NCI-H146 (cell line): Measurements from ENCODE around the gene HDHD2.
"Not testable (repeated sequence)": the region's sequence is repeated elsewhere in the genome, so short reads cannot be mapped to it uniquely, and the experiment has no call there.

Experiments
- DNase-seq: peaks from one replicate; lab custom pipeline; 2025; lab: John Stamatoyannopoulos, UW

HDHD2 gene, protein sequence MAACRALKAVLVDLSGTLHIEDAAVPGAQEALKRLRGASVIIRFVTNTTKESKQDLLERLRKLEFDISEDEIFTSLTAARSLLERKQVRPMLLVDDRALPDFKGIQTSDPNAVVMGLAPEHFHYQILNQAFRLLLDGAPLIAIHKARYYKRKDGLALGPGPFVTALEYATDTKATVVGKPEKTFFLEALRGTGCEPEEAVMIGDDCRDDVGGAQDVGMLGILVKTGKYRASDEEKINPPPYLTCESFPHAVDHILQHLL

GRCh38 chr18:47150029-47150823, at the start of gene HDHD2:
HDHD2 (minus strand) TSS chr18:47150500; CDS start chr18:47136439, 14,061 bp downstream.
- DNase-seq = peak; percentile 92

- not testable (repeated sequence) for DNase-seq
Measured at GRCh38 chr18:47195961-47196360, 45.7 kb upstream of the HDHD2 start.

DNA sequence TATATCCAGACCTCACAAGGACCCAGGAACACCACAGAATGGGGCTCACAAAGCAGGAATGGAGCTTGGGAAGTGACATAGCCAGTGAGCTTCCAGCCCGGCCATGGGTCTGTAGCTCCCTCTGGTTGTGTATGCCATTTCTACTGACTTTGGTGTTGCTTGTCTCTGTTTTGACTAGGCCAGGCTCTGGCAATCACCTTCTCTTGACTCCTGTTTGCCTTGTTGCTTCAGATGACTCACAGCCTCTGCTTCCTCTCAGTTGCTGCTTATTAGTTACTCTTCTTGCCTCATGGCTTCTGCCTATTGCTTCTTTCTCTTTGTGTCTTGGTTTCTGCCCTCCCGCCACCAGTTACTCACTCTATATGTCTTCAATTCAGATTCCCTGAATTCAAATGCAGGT, 41.7 kb upstream of the HDHD2 start:
- DNase-seq = no peak

DNA sequence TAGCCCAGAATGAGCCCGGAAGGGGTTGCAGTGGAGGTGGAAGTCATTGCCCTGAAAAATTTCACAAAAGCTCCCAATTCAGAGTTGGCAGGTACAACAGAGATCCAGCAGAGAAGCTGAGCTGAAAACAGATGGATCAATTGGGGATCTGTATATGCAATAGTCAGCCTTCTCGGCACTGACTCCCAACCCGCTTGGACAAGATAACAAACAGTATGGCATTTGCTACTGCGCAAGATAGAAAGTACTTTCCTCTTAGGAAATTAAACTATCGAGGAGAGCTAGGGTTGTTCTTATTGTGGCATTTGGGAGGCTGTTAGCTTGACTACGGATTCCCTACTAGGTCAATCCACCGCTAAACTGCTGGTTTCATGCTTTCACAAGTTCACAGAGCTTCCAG, 37.4 kb upstream of the HDHD2 start:
- no peak for DNase-seq

DNA sequence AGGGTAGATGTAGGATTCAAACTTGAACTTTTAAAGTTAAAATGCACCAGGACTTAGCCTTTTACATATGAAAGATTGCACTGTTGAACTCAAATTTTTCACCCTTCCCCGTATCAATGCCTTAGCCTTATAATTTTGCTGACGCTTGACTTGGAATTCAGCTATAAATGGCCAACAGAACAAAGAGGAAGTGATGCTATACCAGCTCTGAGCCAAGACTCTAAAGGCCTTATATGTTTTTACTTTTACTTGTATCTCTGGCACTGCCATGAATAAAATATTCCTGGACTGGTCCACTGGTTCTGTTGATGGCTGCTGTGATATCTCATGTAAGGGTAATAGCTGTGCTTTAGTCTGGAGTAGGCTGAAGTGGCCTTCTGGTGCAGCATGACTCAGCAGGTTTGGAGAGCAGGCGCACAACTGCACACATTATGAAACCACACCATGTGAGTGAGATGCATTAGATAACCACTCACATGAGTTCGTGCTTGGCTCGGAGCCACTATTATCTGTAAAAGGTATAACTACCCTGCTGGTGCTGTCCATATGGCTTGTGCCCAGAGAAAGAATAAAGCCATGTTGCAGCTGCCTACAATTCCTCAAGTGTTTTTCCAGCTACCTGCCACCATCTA, 34.2 kb upstream of the HDHD2 start:
- DNase-seq = no peak

- not testable (repeated sequence) for DNase-seq
Measured at GRCh38 chr18:47182156-47182555, 31.9 kb upstream of the HDHD2 start.

GRCh38 chr18:47180765-47181164, 30.5 kb upstream of the HDHD2 start:
- DNase-seq = no peak

DNA sequence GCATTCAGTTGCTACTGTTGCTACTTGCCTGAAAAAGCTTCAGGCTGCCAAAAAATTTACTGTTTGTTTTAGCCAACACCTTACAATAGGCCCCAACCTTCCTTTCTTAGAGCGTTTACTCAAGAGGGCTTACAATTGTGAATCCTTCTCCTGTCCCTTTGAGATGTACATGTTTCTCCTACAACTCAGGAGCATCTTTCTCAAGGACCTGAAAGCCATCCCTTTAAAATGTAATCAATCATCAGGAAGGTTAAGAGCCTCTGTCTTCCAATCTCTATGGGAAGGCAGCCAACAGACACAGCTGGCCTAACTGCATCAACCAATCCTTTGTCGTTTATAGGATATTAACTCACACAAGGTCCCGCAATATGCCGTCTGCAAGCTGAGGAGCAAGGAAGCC, 29.2 kb upstream of the HDHD2 start:
- peak; percentile 8 for DNase-seq

- DNase-seq = peak; percentile 97
Measured at GRCh38 chr18:47175898-47176575, 25.7 kb upstream of the HDHD2 start, which contains the start of gene IER3IP1. IER3IP1 (minus strand) TSS chr18:47176364; CDS start chr18:47176277, 87 bp downstream.

DNA sequence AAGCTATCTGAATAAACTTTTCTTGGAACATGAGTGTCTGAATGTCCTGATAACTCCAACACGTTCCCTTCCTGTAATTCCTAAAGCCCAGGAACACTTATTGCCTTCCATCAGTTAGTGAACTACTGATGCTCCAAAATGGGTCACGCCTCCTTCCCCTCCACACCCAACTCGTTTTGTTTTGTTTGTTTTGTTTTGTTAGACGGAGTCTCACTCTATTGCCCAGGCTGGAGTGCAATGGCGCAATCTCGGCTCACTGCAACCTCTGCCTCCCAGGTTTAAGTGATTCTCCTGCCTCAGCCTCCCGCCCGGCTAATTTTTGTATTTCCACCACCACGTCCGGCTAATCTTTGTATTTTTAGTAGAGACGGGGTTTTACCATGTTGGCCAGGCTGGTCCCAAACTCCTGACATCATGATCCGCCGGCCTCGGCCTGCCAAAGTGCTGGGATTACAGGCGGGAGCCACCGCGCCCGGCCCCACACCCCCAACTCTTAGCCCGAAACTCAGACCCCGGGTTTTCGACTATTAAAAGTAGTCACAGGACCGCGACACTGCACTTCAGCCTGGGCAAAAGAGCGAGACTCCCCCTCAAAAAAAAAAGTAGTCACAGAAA, 25.1 kb upstream of the HDHD2 start:
- DNase-seq = no peak

DNA sequence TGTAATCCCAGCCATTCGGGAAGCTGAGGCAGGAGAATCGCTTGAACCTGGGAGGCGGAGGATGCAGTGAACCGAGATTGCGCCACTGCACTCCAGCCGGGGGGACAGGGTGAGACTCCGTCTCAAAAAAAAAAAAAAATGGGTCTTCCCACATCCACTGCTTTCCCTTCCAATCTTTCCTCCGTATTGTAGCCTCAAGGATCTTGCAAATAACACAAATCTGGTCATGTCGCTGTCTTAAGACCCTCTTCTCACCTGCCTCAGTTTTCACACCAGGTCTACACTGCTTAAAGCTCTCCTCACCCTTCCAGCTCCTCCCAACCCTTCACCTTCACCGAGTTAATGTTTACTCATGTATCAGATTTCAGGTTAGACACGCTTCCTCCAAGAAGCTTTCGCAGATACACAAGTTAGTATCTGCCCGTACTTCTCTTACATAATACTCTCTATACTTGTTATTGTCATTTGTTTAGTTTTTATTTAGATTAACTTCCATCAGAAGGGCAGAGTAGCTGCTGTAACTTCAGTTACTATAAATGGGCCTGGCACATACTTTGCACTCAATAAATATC, 24.3 kb upstream of the HDHD2 start:
- no peak for DNase-seq

- no peak for DNase-seq
Measured at GRCh38 chr18:47172476-47172875, 22.2 kb upstream of the HDHD2 start.

GRCh38 chr18:47168913-47169312, 18.6 kb upstream of the HDHD2 start:
- DNase-seq = no peak

DNA sequence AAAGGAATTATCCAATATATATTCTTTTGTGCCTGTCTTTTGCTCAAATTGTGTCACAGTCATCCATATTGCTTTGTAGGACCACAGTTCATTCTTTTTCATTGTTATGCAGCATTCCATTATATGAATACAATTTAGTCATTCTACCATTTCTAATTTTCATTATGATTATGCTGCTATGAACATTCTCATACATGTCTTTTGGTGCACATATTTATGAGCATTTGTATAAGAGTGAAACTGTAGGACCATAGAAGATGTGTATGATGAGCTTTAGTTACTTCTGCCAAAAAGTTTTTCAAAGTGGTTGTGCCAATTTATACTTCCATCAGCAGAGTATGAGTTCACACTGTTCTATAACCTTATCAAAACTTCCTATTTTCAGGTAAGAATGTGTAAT, 18.2 kb upstream of the HDHD2 start:
- no peak for DNase-seq

DNA sequence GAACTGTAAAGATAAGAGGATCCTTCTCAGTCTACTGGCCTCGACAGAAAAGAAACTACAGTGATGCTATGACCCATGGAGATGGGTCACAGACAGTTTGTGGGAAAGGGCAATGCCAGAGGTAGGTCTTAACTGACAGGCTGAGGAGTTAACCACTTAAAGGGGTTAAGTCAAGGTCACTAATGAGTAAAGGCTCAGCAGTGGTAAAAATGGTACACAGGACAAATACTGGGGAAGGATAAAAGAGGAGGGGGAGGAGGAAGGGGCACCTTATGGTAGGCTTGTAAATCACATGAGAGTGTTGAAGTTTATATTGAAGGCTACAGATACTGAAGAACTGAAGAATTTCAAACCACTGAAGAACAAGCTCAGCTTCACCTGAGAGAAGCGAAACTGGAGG, 16.0 kb upstream of the HDHD2 start:
- no peak for DNase-seq

DNA sequence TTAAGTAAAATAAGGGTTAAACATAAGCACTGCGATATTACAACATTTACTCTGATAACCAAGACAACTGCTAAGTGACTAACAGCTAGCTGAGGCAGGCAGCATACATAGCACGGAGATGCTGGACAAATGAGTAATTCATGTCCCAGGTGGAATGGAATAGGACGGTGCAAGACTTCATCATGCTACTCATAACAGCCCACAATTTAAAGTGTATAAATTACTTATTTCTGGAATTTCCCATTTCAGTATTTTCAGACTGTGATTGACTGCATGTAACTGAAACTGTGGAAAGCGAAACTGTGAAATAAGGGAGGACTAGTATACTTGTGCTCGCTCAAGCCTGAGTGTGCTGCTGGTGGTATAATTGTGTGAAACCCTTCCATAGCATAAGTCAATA, 12.9 kb upstream of the HDHD2 start:
- no peak for DNase-seq

DNA sequence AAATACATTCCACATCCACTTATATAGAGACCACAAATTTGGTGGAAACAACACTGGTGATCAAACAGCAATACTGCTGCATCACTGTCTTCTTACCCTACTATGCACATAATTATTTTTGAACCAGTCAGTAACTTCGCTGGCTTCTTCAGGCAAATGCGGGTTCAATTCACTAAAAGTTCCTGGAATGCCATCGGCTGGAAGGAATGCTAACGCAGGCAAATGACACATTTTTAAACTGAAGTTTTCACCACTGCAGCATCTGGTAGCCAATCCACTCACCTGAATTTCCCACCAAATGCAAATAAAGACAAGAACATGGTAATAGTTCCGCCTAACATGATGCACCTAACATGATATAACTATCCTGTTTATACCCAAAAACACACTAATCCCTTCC, 10.0 kb upstream of the HDHD2 start:
- no peak for DNase-seq

- DNase-seq = not testable (repeated sequence)
Measured at GRCh38 chr18:47158404-47158803, 8.1 kb upstream of the HDHD2 start.

GRCh38 chr18:47151439-47151838, 1.1 kb upstream of the HDHD2 start:
- no peak for DNase-seq

DNA sequence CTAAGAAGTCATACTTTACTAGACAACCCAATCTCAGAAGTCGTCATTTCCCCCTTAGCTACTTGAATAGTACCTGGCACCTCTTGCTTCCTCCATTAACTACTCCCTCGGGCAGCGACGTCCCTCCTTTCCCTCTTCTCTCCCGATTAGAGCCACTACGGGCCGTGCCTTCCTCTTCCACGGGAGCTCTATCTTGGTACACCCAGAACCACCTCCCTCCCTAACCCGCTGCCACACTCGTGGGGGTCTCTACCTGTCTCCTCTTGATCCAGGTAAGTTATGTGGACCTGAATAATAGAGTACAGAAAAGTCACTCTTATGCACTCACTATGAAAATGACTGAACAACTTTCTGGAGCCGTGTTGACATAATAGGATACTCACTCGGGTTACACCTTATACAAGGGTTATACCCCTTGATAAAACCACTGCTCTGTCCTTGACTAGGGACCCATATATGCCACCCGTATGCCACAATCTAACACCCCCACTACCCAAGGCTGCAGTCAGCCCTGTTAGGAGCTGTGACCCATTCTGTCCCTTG, 595 bp upstream of the HDHD2 start:
- DNase-seq = peak; percentile 61

DNA sequence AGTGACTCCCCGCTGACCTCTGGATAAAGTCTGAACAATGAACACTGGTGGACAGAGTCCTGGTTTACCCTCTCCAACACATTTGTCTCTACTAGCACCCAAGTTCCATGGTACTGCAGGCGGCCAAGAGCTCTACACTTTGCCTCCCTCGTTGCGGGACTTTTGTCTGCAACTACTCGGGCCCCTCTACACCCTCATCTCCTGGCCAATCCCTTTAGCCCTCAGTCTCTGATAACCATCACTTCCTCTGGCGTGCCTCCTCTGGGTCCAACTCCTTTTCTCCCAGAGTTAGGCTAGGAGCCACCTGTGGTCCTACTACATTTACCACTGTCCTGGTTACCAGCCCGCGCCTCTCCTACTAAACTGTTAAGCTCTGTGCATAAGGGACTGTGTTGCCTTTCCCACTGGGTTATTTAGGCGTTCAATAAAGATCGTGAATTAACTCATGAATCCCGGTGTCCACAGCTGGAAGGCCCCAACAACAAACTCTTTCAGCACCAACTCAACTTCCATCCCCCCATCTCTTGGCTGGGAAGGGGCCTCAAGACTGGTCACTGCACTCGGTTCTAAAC, 757 bp downstream of the HDHD2 start:
- peak; percentile 62 for DNase-seq
